Measurements from ENCODE around the gene MYL5. TPM values are rescaled to one million over a fixed set of nuclear protein-coding genes. Genes with fewer than 3 reads are reported as not detected.
"Not testable (repeated sequence)": the region's sequence is repeated elsewhere in the genome, so short reads cannot be mapped to it uniquely, and the experiment has no call there.

The MYL5 gene
- total RNA-seq, 4 donors from 2014 or later: 4.6 to 9.9 TPM; not detected in 2

DNA sequence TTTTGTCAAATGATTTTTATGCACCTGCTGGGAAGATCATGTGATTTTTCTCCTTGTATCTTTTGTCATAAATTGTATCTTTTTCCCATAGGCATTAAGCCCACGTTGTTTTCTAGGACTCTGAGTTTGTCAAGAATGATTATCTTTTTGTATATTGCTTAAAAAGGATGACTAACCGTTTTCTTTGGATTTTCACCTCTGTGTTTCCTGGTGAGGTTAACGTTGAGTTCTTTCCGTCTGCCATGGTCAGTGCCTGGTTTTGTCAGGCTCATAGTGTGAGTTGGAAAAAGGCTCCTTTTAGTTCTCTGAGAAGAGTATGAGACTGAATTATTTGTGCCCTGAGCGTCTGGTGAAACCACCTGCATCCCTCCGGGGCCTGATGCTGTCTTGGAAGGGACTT lies 53.2 kb downstream of the MYL5 start:
- DNase-seq: no peak
- Histone ChIP-seq H3K36me3 (no peaks in the 10 kb centered on the region), H3K4me3 (no peak overlapping the region), H3K27ac (no peak overlapping the region), H3K4me1 (peaks cover 0 to 3% of the 10 kb centered on the region in 2 donors), H3K27me3 (no peaks in the 10 kb centered on the region), H3K9me3 (no peaks in the 10 kb centered on the region)
- intact Hi-C loops (cut with DNase I; ENCODE audit: low total_unique reads): no loop called here
- TF ChIP-seq POLR2A (IDR thresholded peaks at IDR 0.05) (no peak), CTCF (IDR thresholded peaks at IDR 0.05) (no peak)

- no peaks in the 10 kb centered on the region for H3K36me3 ChIP-seq
- no peaks in the 10 kb centered on the region for H3K27me3 ChIP-seq
- intact Hi-C loops (cut with DNase I; ENCODE audit: low total_unique reads): no loop called here
- peaks cover 0 to 3% of the 10 kb centered on the region in 2 donors for H3K4me1 ChIP-seq
- no peak for TF ChIP-seq CTCF (IDR thresholded peaks at IDR 0.05)
- TF ChIP-seq POLR2A (IDR thresholded peaks at IDR 0.05): no peak
- no peaks in the 10 kb centered on the region for H3K9me3 ChIP-seq
- no peak overlapping the region for H3K4me3 ChIP-seq
- DNase-seq: no peak
- no peak overlapping the region for H3K27ac ChIP-seq
Observed at GRCh38 chr4:729336-730315, 55.3 kb downstream of the MYL5 start.

GRCh38 chr4:730511-730910 lies 56.2 kb downstream of the MYL5 start:
- TF ChIP-seq POLR2A (IDR thresholded peaks at IDR 0.05) (no peak), CTCF (IDR thresholded peaks at IDR 0.05) (no peak)
- Histone ChIP-seq H3K27me3 (no peaks in the 10 kb centered on the region), H3K4me1 (no peaks in the 10 kb centered on the region), H3K36me3 (no peaks in the 10 kb centered on the region), H3K4me3 (no peak overlapping the region), H3K27ac (no peak overlapping the region), H3K9me3 (no peaks in the 10 kb centered on the region)
- DNase-seq: no peak
- intact Hi-C loops (cut with DNase I; ENCODE audit: low total_unique reads): no loop called here

DNA sequence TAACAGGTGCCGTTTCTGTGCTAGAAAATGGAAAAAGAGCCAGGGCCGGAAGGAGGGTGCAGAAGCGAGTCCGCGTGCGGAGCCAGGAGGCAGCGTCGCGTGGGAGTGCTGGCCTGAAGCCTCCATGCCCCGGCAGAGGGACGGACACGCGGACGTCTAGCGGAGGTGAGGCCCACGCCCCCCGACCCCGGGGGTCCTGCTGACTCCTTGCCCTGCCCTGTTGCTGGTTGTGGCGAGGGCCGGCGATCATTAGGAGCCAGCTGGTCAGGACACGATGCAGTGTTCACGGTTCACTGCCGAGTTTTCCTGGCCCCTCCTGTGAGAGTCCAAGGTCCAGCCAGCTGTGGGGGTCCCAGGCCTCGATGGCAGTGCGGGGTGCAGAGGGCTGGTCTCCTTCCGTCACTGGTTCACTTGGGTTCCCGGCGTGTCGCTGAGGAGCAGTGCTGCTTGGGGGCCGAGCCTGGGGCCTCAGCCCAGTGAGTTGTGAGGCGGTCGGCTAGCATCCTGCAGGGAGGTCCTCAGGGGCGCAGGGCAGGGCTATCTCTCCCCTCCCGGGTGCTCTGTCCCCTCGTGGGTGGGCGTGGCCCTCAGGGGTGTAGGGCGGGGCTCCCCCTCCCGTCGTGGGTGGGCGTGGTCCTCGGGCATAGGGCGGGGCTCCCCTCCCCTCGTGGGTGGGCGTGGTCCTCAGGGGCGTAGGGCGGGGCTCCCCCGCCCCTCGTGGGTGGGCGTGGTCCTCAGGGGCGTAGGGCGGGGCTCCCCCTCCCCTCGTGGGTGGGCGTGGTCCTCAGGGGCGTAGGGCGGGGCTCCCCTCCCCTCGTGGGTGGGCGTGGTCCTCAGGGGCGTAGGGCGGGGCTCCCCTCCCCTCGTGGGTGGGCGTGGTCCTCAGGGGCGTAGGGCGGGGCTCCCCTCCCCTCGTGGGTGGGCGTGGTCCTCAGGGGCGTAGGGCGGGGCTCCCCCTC lies 56.9 kb downstream of the MYL5 start:
- H3K27ac ChIP-seq; H3K4me3 ChIP-seq; DNase-seq; H3K27me3 ChIP-seq; H3K36me3 ChIP-seq; H3K9me3 ChIP-seq; intact Hi-C loops (cut with DNase I; ENCODE audit: low total_unique reads); H3K4me1 ChIP-seq: not testable (repeated sequence)

Other genes starting within 250 kb of the MYL5 start
- gene ZNF721, start 175.4 kb upstream of the MYL5 start, total RNA-seq: 10 to 100 TPM; 14.7 to 58.8 (median 36.6) TPM
- 100 to 1,000 TPM in 2 of 4 donors, 10 to 100 TPM in 2; 53.7 to 120 (median 88.4) TPM for gene PIGG, start 175.3 kb upstream of the MYL5 start, total RNA-seq
- gene TMEM271, start 98.2 kb upstream of the MYL5 start, total RNA-seq: not detected
- 10 to 100 TPM in 1 of 4 donors, 1 to 10 TPM in 1, under 1 TPM in 1, not detected in 1; 0.26 to 16.2 (median 1.2) TPM for gene PDE6B, start 49.0 kb upstream of the MYL5 start, total RNA-seq
- gene ATP5ME, start 266 bp upstream of the MYL5 start, total RNA-seq: 100 to 1,000 TPM in 1 of 4 donors, 10 to 100 TPM in 3; 24.1 to 168 (median 64.2) TPM
- 10 to 100 TPM in 1 of 4 donors, 1 to 10 TPM in 3; 1.2 to 12.6 (median 2.8) TPM for gene SLC49A3, start 14.6 kb downstream of the MYL5 start, total RNA-seq
- gene PCGF3, start 31.3 kb downstream of the MYL5 start, total RNA-seq: 10 to 100 TPM; 17.7 to 80.6 (median 53.4) TPM
- gene CPLX1, start 151.6 kb downstream of the MYL5 start, total RNA-seq: 10 to 100 TPM in 1 of 4 donors, 1 to 10 TPM in 1, under 1 TPM in 2; 0.14 to 15.1 (median 2.0) TPM